ENCODE data around the gene HSPA9.

DNA sequence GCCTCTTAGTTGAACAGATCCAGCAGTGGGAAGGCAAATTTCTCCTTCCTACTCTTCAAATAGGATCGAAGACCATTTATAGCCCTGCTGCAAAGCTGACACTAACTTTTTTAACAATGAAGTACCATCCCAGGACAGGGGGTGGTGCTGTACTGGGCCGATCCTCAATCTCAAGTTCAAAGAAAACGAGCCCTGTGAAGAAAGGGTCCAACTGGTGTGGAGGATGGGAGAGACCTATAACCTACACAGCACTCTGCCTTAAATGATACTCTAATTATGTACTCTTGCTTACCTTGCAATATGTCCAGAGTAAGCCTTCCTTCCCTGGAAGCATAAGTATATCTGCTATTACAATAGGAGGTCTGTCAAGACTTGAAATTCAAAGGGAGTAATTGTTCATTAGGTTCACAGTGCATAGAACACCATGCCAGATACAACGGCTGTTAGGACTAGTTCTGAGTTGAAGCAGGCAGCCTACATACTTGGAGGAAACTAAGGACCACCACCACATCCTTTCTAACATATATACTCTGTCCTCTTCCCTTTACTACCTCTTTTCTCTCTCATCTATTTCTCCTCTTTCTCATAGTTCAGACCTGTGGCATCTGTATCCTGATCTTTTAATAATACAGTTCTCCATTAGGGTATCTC, 38.4 kb downstream of the HSPA9 start:
- no peak for TF ChIP-seq NFYB (IDR thresholded peaks at IDR 0.05; ENCODE audit: insufficient read depth, low read depth, low read length)
- TF ChIP-seq MXI1 (IDR thresholded peaks at IDR 0.05; ENCODE audit: low read depth, low read length) = no peak
- no peak for TF ChIP-seq SMAD1 (IDR thresholded peaks at IDR 0.05; ENCODE audit: low read depth, partially characterized antibody)
